Fibroblast of the conjunctiva (primary cell): Measurements from ENCODE around the gene EGR1.
"Not testable (repeated sequence)": the region's sequence is repeated elsewhere in the genome, so short reads cannot be mapped to it uniquely, and the experiment has no call there.

ENCODE experiments used
- DNase-seq: peaks from one replicate; pipeline ENCODE4 v3.0.0-alpha.2; 2010; ENCODE audit warnings: low read depth

Gene EGR1

GRCh38 chr5:138469540-138470321 is 4.5 kb downstream of the EGR1 start:
- no peak for DNase-seq

DNA sequence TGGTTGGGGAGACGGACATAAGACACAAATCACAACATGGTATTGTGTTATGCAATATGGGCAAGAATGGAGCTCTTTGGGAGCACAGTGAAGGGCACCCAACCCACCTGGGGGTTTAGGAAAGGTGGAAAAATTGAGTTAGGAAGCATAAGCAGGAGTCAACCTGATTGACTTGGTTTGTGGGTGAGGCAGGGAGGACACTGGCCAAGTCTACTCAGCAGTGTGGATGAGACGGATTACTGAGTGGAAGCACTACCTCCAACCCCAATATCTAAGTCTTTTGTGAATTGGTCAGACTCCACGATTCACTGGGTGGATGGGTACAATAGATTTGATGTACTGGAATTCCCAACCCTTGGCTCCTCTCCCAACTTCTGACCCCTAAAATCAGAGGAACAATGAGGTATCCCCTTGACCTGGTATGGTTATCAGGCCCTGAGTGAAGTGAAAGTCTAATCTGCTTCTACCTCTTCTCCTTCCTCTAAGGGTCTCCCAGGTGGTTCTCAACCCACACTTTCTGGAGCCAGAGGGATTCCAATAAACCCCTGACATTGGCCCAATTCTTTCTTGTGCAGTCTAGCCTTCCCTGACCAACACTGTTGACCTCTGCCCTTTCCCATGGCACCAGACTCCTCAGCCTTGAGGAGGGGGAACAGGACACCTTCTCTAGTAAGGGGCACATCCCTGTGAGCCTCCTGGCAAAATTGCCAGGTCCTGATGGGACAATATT is 5.2 kb downstream of the EGR1 start:
- DNase-seq = no peak

- DNase-seq = no peak
Observed at GRCh38 chr5:138471052-138471361, 5.7 kb downstream of the EGR1 start.

DNA sequence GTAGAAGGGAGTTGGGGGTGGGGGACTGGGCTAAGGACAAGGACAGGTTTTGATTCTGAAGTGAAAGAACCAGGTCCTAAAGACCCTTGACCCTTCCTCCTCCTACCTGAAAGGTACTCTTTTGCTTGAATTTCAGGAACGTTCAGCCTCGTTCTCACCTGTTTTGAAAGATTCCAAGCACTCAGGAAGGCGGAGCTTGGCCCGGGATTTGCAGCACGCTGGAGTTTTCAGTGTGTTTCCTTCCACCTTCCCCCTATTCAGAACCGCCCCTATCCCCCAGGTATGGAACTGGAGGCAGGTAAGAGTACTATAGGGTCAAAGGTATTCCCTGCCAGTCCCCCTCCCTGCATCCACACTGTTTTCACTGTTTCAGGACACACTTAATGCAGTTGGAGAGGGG is 7.1 kb downstream of the EGR1 start:
- no peak for DNase-seq

- not testable (repeated sequence) for DNase-seq
Observed at GRCh38 chr5:138473151-138473550, 7.9 kb downstream of the EGR1 start.

DNA sequence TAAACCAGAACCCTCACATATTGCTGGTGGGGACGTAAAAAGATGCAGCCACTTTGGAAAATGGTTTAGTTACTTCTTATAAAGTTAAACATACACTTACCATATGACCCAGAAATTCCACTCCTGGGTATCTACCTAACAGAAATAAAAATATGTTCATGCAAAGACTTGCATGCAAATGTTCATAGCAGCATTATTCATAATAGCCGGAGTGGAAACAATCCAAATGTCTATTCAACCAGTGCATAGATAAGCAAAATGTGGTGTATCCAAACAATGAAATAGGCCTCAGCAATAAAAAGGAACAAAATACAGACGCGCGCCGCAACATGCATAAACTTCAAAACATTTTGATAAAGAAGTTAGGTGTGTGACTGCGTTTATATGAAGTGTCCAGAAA is 11.6 kb downstream of the EGR1 start:
- DNase-seq = no peak

DNA sequence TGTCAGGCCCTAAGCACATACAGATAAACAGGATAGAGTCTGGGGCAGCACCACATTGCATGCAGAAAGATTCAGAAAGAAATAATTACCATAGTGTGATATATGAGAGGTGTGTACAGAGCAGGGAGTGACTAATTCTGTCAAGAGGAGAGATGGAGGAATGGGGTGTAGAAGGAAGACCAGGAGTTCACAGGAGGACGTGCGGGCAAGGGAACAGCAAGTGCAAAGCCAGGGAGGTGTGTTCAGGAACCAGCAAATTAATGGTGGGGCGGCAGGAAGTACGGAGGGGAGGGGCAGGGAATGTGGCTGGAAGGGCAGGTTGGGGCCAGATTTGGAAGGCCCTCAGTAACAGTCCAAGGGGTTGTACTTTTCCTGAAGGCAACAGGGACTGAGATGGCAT is 17.4 kb downstream of the EGR1 start:
- no peak for DNase-seq

DNA sequence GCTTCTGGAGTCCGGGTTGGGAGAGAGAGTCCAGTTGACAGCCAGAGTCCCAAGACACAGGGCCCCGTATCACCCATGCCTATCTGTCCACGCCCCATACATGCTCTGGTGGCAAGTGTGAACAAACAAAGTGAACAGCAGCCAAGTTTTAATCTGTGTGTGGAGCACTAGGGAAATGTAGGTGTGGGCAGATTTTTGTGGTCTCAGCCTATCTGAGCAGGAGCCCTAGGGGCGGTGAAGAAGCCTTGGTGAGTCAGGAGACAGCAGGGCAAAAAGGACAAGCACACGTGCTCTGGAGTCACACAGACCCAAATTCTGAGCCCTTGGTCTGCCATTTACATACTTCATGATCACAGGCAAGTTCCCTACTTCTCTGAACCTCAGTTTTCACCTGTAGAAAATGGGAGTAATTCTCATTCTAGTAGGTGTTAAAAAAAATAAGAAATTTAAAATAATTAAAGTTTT is 23.2 kb downstream of the EGR1 start:
- DNase-seq = no peak

DNA sequence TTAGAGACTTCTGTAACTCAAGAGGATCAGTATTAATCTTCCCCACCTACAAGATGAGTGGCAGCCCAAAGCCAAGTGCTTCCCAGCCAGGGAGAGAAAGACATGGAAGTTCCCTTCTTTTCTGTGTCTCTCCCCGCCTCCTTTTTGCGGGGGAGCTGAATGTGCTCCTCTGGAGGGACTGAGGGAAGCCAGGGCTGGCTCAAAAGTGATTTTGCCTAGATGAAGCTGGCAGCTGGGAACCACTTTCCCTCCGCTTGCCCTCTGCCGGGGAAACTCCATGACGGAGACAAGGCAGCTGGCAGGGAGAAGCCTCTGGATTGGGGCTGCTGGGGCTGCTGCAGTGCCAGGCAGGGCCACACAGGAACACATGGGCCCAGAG is 24.4 kb downstream of the EGR1 start:
- no peak for DNase-seq

GRCh38 chr5:138490648-138491283 is 25.5 kb downstream of the EGR1 start:
- DNase-seq = no peak

DNA sequence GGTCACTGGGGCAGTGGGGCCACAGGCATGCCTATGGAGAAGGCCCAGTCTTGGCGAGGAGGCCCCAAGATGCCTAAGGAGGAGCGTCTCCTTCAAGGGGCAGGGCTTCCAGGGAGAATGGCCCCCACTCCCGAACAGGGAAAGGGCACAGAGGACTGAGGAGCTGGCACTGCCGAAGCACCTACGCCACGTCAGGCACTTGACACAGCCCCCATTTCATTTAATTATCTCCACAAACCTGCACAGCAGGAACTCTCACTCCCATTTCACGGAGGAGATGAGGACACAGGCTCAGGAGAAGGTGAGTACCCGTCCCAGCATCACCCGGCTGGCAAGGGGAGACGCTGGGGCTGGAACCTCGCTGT is 26.0 kb downstream of the EGR1 start:
- DNase-seq = no peak

GRCh38 chr5:138491669-138492559 is 26.6 kb downstream of the EGR1 start:
- DNase-seq = peak; percentile 87

- no peak for DNase-seq
Observed at GRCh38 chr5:138492560-138493045, 27.3 kb downstream of the EGR1 start.

GRCh38 chr5:138495351-138495750 is 30.1 kb downstream of the EGR1 start:
- DNase-seq = no peak

- DNase-seq = no peak
Observed at GRCh38 chr5:138498376-138498775, 33.1 kb downstream of the EGR1 start.

GRCh38 chr5:138502121-138502520 is 36.8 kb downstream of the EGR1 start:
- DNase-seq = no peak

- no peak for DNase-seq
Observed at GRCh38 chr5:138502521-138502920, 37.2 kb downstream of the EGR1 start.

GRCh38 chr5:138503487-138504270 is 38.4 kb downstream of the EGR1 start:
- peak; percentile 57 for DNase-seq

GRCh38 chr5:138504799-138505198 is 39.5 kb downstream of the EGR1 start:
- no peak for DNase-seq

GRCh38 chr5:138506370-138507306 is 41.4 kb downstream of the EGR1 start:
- no peak for DNase-seq
